A549 (cell line): ENCODE results near the gene SNORC.
A peak's percentile ranks its signal among the peaks of the same experiment; 100 is the strongest.

ENCODE experiments used
- CHD2 ChIP-seq: fragments of 150-350 bp; IDR thresholded peaks from 2 replicates; pipeline ENCODE4 v1.6.1; 2014; ENCODE audit warnings: low read length; ENCODE audit not compliant: partially characterized antibody
- CTCF ChIP-seq: fragments of >200 bp; sonication (Bioruptor Twin); formaldehyde crosslinking; IDR thresholded peaks from 3 replicates; pipeline ENCODE4 v1.5.1; 2016
- ELK1 ChIP-seq: fragments of 150-350 bp; IDR thresholded peaks from 2 replicates; pipeline ENCODE4 v1.6.1; 2014; ENCODE audit warnings: low read depth, mild to moderate bottlenecking, low read length
- EP300 ChIP-seq, 2 experiments: fragments of >200 bp; sonication (Bioruptor Twin); formaldehyde crosslinking; IDR thresholded peaks; 2 replicates in 1 of 2; 3 replicates in 1 of 2; pipeline ENCODE4 v1.6.1; 2016 to 2017
- ESRRA ChIP-seq: fragments of 150-350 bp; IDR thresholded peaks from 2 replicates; pipeline ENCODE4 v1.6.1; 2014; ENCODE audit warnings: mild to moderate bottlenecking, low read length, borderline replicate concordance
- FOXS1 ChIP-seq: fragments of 250-450 bp; sonication (Bioruptor Pico); IDR thresholded peaks from 2 replicates; pipeline ENCODE4 v1.5.0; 2020; ENCODE audit warnings: mild to moderate bottlenecking, moderate library complexity
- HES2 ChIP-seq: fragments of >200 bp; sonication (Bioruptor Twin); formaldehyde crosslinking; IDR thresholded peaks from 2 replicates; pipeline ENCODE4 v1.6.1; 2016
- MAX ChIP-seq: IDR thresholded peaks from 2 replicates; pipeline ENCODE4 v1.6.1; 2012
- PBX3 ChIP-seq: IDR thresholded peaks from 2 replicates; pipeline ENCODE4 v1.6.1; 2012
- PHF8 ChIP-seq: fragments of 200-600 bp; sonication (generic); IDR thresholded peaks from 2 replicates; pipeline ENCODE4 v1.6.1; 2016; ENCODE audit warnings: low read depth, mild to moderate bottlenecking, antibody characterized with exemption, moderate library complexity, borderline replicate concordance
- POLR2A ChIP-seq: IDR thresholded peaks from 2 replicates; pipeline ENCODE4 v1.6.1; 2012; ENCODE audit warnings: mild to moderate bottlenecking, low read length
- RAD21 ChIP-seq, 2 experiments: fragments of >200 bp in 1 of 2; sonication (Bioruptor Twin) in 1 of 2; formaldehyde crosslinking in 1 of 2; IDR thresholded peaks in 1 of 2; conservative IDR thresholded peaks in 1 of 2; 2 replicates in 1 of 2; 3 replicates in 1 of 2; pipeline ENCODE4 v1.6.1; 2012 to 2018; ENCODE audit warnings: inconsistent platforms in 1 of 2
- TP53 ChIP-seq: fragments of 250-450 bp; sonication (Bioruptor Pico); IDR thresholded peaks from 2 replicates; pipeline ENCODE4 v1.5.0; 2021; ENCODE audit warnings: mild to moderate bottlenecking, moderate library complexity

GRCh38 chr2:232857158-232857563 is 12.9 kb upstream of the SNORC start:
- TF ChIP-seq RAD21 (conservative IDR thresholded peaks at IDR 0.05 in 1 of 2, IDR thresholded peaks at IDR 0.05 in 1 of 2) (peak in 1 of 2 experiments; percentile 28; a peak in 1 of 5 replicates), PHF8 (no peak), MAX (no peak; the same call in 1 of the 2 replicates), CTCF (no peak), HES2 (peak; percentile 85), POLR2A (no peak), ESRRA (no peak), CHD2 (no peak), EP300 (IDR thresholded peaks at IDR 0.05) (peak; percentile 80 to 82; a peak in 3 of 5 replicates), FOXS1 (CRISPR knock-in tag) (no peak), ELK1 (no peak), TP53 (CRISPR knock-in tag) (no peak), PBX3 (no peak)
